Measurements from ENCODE around the gene ATP10A.

DNA sequence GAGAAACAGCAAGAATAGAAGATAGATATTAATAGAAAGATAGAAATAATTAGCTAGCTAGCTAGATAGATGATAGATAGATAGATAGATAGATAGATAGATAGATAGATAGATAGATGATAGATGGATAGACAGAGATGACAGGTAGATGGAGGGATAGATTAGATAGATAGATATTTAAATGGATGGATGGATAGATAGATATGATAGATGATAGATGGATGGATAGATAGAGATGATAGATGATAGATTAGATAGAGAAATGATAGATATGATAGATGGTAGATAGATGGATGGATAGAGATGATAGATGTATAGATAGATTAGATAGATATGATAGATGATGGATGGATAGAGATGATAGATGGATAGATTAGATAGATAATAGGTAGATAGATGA lies 8.3 kb upstream of the ATP10A start:
- TF ChIP-seq RNF2 (IDR thresholded peaks at IDR 0.05; ENCODE audit: borderline replicate concordance, low read depth, low read length, missing control alignments, poor library complexity, severe bottlenecking) (no peak), SP1 (IDR thresholded peaks at IDR 0.05; ENCODE audit: low read depth, low read length) (no peak), ZNF274 (IDR thresholded peaks at IDR 0.05; ENCODE audit: borderline replicate concordance, extremely low read depth, low read length) (no peak), POLR2A (IDR thresholded peaks at IDR 0.05; ENCODE audit: control extremely low read depth in 1 of 2, low read depth in 2 of 2, low read length in 2 of 2) (no peak), SIN3A (conservative IDR thresholded peaks at IDR 0.05 in 1 of 2, IDR thresholded peaks at IDR 0.05 in 1 of 2; ENCODE audit: low read depth in 1 of 2, low read length in 2 of 2) (no peak), JUN (IDR thresholded peaks at IDR 0.05; ENCODE audit: low read depth, low read length) (no peak), EP300 (IDR thresholded peaks at IDR 0.05; ENCODE audit: borderline replicate concordance in 1 of 2, low read depth in 2 of 2, low read length in 2 of 2) (no peak), MAFK (IDR thresholded peaks at IDR 0.05; ENCODE audit: low read depth, low read length) (no peak), KDM1A (IDR thresholded peaks at IDR 0.05; ENCODE audit: borderline replicate concordance, low read length) (no peak)
- TF ChIP-seq, protein P1, sequence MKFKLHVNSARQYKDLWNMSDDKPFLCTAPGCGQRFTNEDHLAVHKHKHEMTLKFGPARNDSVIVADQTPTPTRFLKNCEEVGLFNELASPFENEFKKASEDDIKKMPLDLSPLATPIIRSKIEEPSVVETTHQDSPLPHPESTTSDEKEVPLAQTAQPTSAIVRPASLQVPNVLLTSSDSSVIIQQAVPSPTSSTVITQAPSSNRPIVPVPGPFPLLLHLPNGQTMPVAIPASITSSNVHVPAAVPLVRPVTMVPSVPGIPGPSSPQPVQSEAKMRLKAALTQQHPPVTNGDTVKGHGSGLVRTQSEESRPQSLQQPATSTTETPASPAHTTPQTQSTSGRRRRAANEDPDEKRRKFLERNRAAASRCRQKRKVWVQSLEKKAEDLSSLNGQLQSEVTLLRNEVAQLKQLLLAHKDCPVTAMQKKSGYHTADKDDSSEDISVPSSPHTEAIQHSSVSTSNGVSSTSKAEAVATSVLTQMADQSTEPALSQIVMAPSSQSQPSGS (IDR thresholded peaks at IDR 0.05; ENCODE audit: low read length), result no peak
- TF ChIP-seq, protein P2, sequence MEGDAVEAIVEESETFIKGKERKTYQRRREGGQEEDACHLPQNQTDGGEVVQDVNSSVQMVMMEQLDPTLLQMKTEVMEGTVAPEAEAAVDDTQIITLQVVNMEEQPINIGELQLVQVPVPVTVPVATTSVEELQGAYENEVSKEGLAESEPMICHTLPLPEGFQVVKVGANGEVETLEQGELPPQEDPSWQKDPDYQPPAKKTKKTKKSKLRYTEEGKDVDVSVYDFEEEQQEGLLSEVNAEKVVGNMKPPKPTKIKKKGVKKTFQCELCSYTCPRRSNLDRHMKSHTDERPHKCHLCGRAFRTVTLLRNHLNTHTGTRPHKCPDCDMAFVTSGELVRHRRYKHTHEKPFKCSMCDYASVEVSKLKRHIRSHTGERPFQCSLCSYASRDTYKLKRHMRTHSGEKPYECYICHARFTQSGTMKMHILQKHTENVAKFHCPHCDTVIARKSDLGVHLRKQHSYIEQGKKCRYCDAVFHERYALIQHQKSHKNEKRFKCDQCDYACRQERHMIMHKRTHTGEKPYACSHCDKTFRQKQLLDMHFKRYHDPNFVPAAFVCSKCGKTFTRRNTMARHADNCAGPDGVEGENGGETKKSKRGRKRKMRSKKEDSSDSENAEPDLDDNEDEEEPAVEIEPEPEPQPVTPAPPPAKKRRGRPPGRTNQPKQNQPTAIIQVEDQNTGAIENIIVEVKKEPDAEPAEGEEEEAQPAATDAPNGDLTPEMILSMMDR (IDR thresholded peaks at IDR 0.05; ENCODE audit: control extremely low read depth in 1 of 3, insufficient read depth in 1 of 3, low read depth in 1 of 3, low read length in 3 of 3), result no peak

Data from H1 (cell line).